ENCODE data around the gene FRMD3. TPM values are rescaled to one million over a fixed set of nuclear protein-coding genes. Genes with fewer than 3 reads are reported as not detected.

FRMD3 gene
- total RNA-seq, 2 experiments from 2014 or later = 0.27 to 1.1 TPM

DNA sequence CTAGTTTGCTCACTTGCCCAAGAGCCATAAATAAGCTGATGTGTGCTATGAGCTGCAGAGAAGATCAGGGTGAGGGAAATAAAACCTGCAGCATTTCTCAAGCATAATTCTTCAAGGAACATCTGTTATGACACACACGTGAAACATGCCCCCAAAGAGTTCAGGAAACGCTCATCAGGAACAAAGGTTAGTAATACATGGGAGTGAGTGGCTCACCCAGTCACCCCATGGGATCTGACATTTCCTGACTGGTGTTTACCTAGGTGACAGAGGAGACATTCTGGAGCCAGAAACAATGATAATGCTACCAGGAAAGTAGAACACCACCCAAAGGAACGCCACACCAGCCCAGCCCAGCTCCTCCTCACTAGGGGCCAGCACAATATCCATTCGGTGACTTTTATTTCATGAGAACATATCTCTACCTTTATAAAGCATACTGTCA, 66.0 kb downstream of the FRMD3 start:
- no peak for ATAC-seq
- H3K27me3 Mint-ChIP-seq = no peaks in the 10 kb centered on the region
- no peak overlapping the region for H3K4me3 Mint-ChIP-seq
- CTCF ChIA-PET = no interaction called here
- no peaks in the 10 kb centered on the region for H3K9me3 Mint-ChIP-seq
- intact Hi-C loops (cut with micrococcal nuclease) = loop anchor here (10.0 kb wide), 1 partner anchor 63 kb away; the partner anchor contains the start of gene FRMD3
- TF ChIP-seq CTCF (IDR thresholded peaks at IDR 0.05) = no peak
- peaks cover 22% of the 10 kb centered on the region for H3K4me1 Mint-ChIP-seq (ENCODE audit: low read depth)
- no peak overlapping the region for H3K27ac Mint-ChIP-seq
- DNase-seq = no peak
- POLR2A ChIA-PET = no interaction called here
- no peaks in the 10 kb centered on the region for H3K36me3 Mint-ChIP-seq (ENCODE audit: low read depth)

DNA sequence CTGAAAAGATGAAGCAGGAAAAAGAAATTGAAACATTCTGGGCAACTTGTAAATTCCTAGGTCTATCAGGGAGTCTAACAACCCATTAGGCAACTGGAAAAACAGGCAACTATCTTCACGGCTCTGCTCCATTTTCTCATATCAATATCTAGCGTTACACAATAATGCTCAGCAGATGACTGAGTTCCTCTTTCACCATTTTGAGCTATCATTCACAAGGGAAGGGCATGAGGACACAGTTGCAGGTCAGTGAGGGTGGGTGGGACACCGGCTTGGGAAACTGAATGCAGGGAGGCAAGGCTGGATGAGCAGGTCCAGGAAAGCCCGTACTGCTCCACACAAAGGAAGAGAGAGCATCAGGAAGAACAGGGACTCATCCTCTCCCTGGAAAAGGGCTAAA, 67.0 kb downstream of the FRMD3 start:
- intact Hi-C loops (cut with micrococcal nuclease) = loop anchor here (10.0 kb wide), 1 partner anchor 64 kb away; the partner anchor contains the start of gene FRMD3
- ChIA-PET POLR2A (no interaction called here), CTCF (interaction anchor here (0.8 to 1.4 kb wide), 2 partner anchors 39 to 137 kb away, joined by 3 to 5 read pairs; no protein-coding TSS in a partner anchor)
- H3K4me3 Mint-ChIP-seq = no peak overlapping the region
- TF ChIP-seq CTCF (IDR thresholded peaks at IDR 0.05) = no peak
- H3K27me3 Mint-ChIP-seq = no peaks in the 10 kb centered on the region
- no peak for DNase-seq
- peaks cover 22% of the 10 kb centered on the region for H3K4me1 Mint-ChIP-seq (ENCODE audit: low read depth)
- H3K27ac Mint-ChIP-seq = no peak overlapping the region
- no peaks in the 10 kb centered on the region for H3K36me3 Mint-ChIP-seq (ENCODE audit: low read depth)
- no peaks in the 10 kb centered on the region for H3K9me3 Mint-ChIP-seq
- no peak for ATAC-seq

GRCh38 chr9:83469722-83470121, 68.5 kb downstream of the FRMD3 start:
- CTCF ChIA-PET = interaction anchor here (1.4 kb wide), 1 partner anchor 135 kb away, joined by 5 read pairs; no protein-coding TSS in a partner anchor
- Mint-ChIP-seq H3K36me3 (ENCODE audit: low read depth) (no peaks in the 10 kb centered on the region), H3K9me3 (no peaks in the 10 kb centered on the region), H3K27me3 (no peaks in the 10 kb centered on the region), H3K4me1 (ENCODE audit: low read depth) (peaks cover 22% of the 10 kb centered on the region), H3K4me3 (no peak overlapping the region), H3K27ac (no peak overlapping the region)
- TF ChIP-seq CTCF (IDR thresholded peaks at IDR 0.05) = no peak
- POLR2A ChIA-PET = no interaction called here
- intact Hi-C loops (cut with micrococcal nuclease) = loop anchor here (10.0 kb wide), 1 partner anchor 65 kb away; the partner anchor contains the start of gene FRMD3
- ATAC-seq = no peak
- no peak for DNase-seq

GRCh38 chr9:83468821-83469220, 69.4 kb downstream of the FRMD3 start:
- POLR2A ChIA-PET = no interaction called here
- ATAC-seq (no peak), DNase-seq (no peak)
- Mint-ChIP-seq H3K4me1 (ENCODE audit: low read depth) (peaks cover 15% of the 10 kb centered on the region), H3K27ac (no peak overlapping the region), H3K36me3 (ENCODE audit: low read depth) (no peaks in the 10 kb centered on the region), H3K4me3 (no peak overlapping the region), H3K9me3 (no peaks in the 10 kb centered on the region), H3K27me3 (no peaks in the 10 kb centered on the region)
- intact Hi-C loops (cut with micrococcal nuclease) = no loop called here
- CTCF ChIA-PET = no interaction called here
- TF ChIP-seq CTCF (IDR thresholded peaks at IDR 0.05) = no peak

DNA sequence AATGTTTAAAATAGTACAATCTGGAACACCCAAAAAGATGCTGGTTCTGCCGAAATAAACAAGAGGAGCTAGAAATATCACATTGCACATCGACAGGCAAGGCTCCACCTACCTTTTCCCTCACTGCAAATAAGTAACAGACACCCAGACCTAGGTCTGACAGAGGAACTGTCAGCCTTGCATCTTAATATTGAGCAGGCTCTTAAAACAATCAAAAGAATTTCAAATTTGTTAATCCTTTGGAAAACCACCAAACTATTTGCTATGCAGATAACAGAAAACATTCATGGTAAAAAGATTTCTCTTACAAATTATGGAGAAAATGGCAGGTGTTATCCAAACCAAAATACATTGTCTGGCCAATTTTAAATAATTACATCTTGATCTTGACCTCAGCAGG, 71.3 kb downstream of the FRMD3 start:
- TF ChIP-seq CTCF (IDR thresholded peaks at IDR 0.05) = no peak
- CTCF ChIA-PET = no interaction called here
- Mint-ChIP-seq H3K27ac (no peak overlapping the region), H3K36me3 (ENCODE audit: low read depth) (no peaks in the 10 kb centered on the region), H3K27me3 (no peaks in the 10 kb centered on the region), H3K9me3 (no peaks in the 10 kb centered on the region), H3K4me1 (ENCODE audit: low read depth) (no peaks in the 10 kb centered on the region), H3K4me3 (no peak overlapping the region)
- intact Hi-C loops (cut with micrococcal nuclease) = no loop called here
- no peak for DNase-seq
- POLR2A ChIA-PET = no interaction called here
- no peak for ATAC-seq
